SK-N-MC (cell line): Measurements from ENCODE around the gene HES4.

ENCODE experiments used
- EZH2 ChIP-seq: fragments of 200-600 bp; sonication (generic); IDR thresholded peaks from one replicate; pipeline ENCODE4 v1.6.1; 2017; ENCODE audit warnings: antibody characterized with exemption
- FOXP2 ChIP-seq: optimal IDR thresholded peaks from 2 replicates; pipeline ENCODE3; 2011; ENCODE audit warnings: mild to moderate bottlenecking, moderate library complexity; ENCODE audit not compliant: insufficient read depth; ENCODE audit errors: extremely low read length, control extremely low read depth
- POLR2AphosphoS5 ChIP-seq: IDR thresholded peaks from 2 replicates; pipeline ENCODE4 v1.6.1; 2012; ENCODE audit warnings: mild to moderate bottlenecking, low read depth, low read length, borderline replicate concordance

DNA sequence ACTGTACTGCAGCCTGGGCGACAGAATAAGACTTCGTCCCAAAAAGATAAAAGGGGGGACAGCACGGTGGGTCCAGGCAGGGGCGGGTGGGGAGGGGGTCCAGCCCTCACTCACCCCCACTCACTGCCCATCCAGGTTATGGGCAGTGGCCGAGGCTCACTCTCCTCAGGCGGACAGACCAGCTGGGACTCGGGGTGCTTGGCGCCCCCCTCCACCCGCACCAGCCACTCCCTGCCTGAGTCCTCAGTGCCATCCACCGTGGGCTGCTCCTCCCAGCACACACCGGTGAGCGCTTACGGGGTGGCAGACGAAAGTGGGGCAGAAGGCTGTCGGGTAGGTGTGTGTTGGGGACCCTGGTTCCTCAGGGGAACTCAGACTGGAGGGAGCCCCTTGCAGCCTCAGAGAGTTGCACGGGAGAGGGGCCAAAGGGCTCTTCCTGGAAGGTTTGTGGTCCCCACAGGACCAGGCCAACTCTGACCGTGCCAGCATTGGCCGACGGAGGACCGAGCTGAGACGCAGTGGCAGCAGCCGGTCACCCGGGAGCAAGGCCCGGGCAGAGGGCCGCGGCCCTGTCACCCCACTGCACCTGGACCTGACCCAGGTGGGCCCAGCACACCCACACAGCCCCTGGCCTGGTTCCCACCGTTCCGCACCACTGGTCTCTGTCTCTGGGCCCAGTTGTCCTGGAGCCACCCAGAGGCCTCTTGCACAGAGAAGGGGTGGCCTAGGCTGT lies 27.0 kb downstream of the HES4 start:
- TF ChIP-seq EZH2 (no peak), POLR2AphosphoS5 (no peak), FOXP2 (no peak)
